ENCODE data around the gene CEMIP2. TPM values are rescaled to one million over a fixed set of nuclear protein-coding genes. Genes with fewer than 3 reads are reported as not detected.
"Not testable (repeated sequence)": the region's sequence is repeated elsewhere in the genome, so short reads cannot be mapped to it uniquely, and the experiment has no call there.

CEMIP2 gene
- total RNA-seq, 1 donor from 2014 or later: 139 TPM

DNA sequence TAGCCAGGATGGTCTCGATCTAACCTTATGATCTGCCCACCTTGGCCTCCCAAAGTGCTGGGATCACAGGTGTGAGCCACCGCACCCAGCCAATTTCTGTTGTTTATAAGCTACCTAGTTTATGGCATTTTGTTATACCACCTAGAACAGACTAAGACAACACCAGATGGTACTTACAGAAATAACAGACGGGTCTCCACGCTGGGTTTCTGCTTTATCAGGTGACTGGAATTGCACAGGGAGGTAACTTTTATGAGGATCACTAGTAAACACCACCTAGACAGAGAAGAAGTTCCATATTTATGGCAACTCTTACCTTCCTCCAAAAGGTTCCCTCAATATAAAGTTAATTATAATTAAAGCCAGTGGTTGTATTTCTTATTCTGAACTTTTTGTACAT is 74.0 kb downstream of the CEMIP2 start:
- no peak overlapping the region for H3K4me2 ChIP-seq (ENCODE audit: low read length)
- no peaks in the 10 kb centered on the region for H4K20me1 ChIP-seq (ENCODE audit: insufficient read depth, low read length)
- no peak for TF ChIP-seq EZH2 (IDR thresholded peaks at IDR 0.05; ENCODE audit: insufficient read depth, low read length)
- TF ChIP-seq, protein P1, sequence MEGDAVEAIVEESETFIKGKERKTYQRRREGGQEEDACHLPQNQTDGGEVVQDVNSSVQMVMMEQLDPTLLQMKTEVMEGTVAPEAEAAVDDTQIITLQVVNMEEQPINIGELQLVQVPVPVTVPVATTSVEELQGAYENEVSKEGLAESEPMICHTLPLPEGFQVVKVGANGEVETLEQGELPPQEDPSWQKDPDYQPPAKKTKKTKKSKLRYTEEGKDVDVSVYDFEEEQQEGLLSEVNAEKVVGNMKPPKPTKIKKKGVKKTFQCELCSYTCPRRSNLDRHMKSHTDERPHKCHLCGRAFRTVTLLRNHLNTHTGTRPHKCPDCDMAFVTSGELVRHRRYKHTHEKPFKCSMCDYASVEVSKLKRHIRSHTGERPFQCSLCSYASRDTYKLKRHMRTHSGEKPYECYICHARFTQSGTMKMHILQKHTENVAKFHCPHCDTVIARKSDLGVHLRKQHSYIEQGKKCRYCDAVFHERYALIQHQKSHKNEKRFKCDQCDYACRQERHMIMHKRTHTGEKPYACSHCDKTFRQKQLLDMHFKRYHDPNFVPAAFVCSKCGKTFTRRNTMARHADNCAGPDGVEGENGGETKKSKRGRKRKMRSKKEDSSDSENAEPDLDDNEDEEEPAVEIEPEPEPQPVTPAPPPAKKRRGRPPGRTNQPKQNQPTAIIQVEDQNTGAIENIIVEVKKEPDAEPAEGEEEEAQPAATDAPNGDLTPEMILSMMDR (IDR thresholded peaks at IDR 0.05; ENCODE audit: insufficient read depth, low read depth, low read length): no peak
- H3K36me3 Mint-ChIP-seq (ENCODE audit: low read depth, unreplicated experiment): peaks cover 13% of the 10 kb centered on the region
- H3K4me3 ChIP-seq (ENCODE audit: insufficient read depth, low read depth, low read length): no peak overlapping the region
- no peaks in the 10 kb centered on the region for H3K9me3 ChIP-seq (ENCODE audit: insufficient read depth, low read depth, low read length)
- peaks cover 9% of the 10 kb centered on the region for H3K4me1 Mint-ChIP-seq (ENCODE audit: low read depth, unreplicated experiment)
- H3K27ac Mint-ChIP-seq (ENCODE audit: unreplicated experiment): no peak overlapping the region
- no peak for FAIRE-seq
- no peak overlapping the region for H3K9ac ChIP-seq (ENCODE audit: low read length)
- no peaks in the 10 kb centered on the region for H3K79me2 ChIP-seq (ENCODE audit: insufficient read depth, low read length)
- H3K27me3 ChIP-seq (ENCODE audit: insufficient read depth, low read length): no peaks in the 10 kb centered on the region
- no peak for DNase-seq (ENCODE audit: low read depth)
- no peaks in the 10 kb centered on the region for H3K4me1 ChIP-seq (ENCODE audit: insufficient read depth, low read length)
- no peak overlapping the region for H2AFZ ChIP-seq (ENCODE audit: low read depth, low read length)
- peaks cover 37% of the 10 kb centered on the region for H3K36me3 ChIP-seq (ENCODE audit: insufficient read depth, low read length)
- no peak overlapping the region for H3K27ac ChIP-seq (ENCODE audit: low read depth, low read length)
- no peaks in the 10 kb centered on the region for H3K9me3 Mint-ChIP-seq (ENCODE audit: unreplicated experiment)
- H3K27me3 Mint-ChIP-seq (ENCODE audit: low read depth, unreplicated experiment): no peaks in the 10 kb centered on the region
- H3K4me3 Mint-ChIP-seq (ENCODE audit: unreplicated experiment): no peak overlapping the region

DNA sequence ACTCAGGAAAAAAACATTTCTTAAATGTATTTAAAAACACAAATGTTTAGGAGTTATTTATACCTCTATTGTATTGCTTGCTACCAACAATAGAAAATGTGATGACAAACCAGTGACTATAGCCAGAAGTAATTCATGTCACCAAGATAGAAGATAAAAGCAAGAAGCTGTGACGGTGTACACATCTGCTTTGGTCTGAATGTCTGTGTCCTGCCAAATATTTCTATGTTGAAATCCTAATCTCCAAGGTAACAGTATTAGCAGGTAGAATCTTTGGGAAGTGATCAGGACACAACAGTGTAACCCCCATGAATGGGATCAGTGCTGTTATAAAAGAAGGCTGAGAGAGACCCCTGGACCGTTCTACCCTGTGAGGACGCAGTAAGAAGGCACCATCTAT is 74.7 kb downstream of the CEMIP2 start:
- peaks cover 39% of the 10 kb centered on the region for H3K36me3 ChIP-seq (ENCODE audit: insufficient read depth, low read length)

DNA sequence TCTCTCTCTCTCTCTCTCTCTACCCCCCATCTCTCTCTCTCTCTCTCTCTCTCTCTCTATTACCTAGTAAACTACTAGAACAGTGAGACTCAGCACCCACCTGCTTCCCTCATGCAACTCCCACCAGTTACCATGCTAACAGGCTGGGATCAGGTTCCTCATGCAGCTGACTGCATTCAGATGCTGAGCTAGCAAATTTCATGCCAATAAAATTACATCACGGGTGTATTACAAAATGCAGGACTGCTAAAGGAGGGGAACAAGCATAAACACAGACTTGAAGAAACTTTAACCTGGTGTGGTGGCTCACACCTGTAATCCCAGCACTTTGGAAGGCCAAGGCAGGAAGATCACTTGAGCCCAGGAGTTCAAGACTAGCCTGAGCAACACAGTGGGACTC is 76.0 kb downstream of the CEMIP2 start:
- no peak overlapping the region for H3K27ac Mint-ChIP-seq (ENCODE audit: unreplicated experiment)
- no peak for FAIRE-seq
- H4K20me1 ChIP-seq (ENCODE audit: insufficient read depth, low read length): no peaks in the 10 kb centered on the region
- no peak overlapping the region for H3K4me3 Mint-ChIP-seq (ENCODE audit: unreplicated experiment)
- H2AFZ ChIP-seq (ENCODE audit: low read depth, low read length): no peak overlapping the region
- H3K27me3 Mint-ChIP-seq (ENCODE audit: low read depth, unreplicated experiment): no peaks in the 10 kb centered on the region
- H3K79me2 ChIP-seq (ENCODE audit: insufficient read depth, low read length): no peaks in the 10 kb centered on the region
- no peaks in the 10 kb centered on the region for H3K9me3 ChIP-seq (ENCODE audit: insufficient read depth, low read depth, low read length)
- no peak overlapping the region for H3K27ac ChIP-seq (ENCODE audit: low read depth, low read length)
- no peak overlapping the region for H3K9ac ChIP-seq (ENCODE audit: low read length)
- no peaks in the 10 kb centered on the region for H3K4me1 ChIP-seq (ENCODE audit: insufficient read depth, low read length)
- no peak for DNase-seq (ENCODE audit: low read depth)
- H3K4me2 ChIP-seq (ENCODE audit: low read length): no peak overlapping the region
- H3K9me3 Mint-ChIP-seq (ENCODE audit: unreplicated experiment): no peaks in the 10 kb centered on the region
- H3K27me3 ChIP-seq (ENCODE audit: insufficient read depth, low read length): no peaks in the 10 kb centered on the region
- H3K36me3 ChIP-seq (ENCODE audit: insufficient read depth, low read length): peaks cover 33% of the 10 kb centered on the region
- peaks cover 17% of the 10 kb centered on the region for H3K36me3 Mint-ChIP-seq (ENCODE audit: low read depth, unreplicated experiment)
- H3K4me1 Mint-ChIP-seq (ENCODE audit: low read depth, unreplicated experiment): peaks cover 9% of the 10 kb centered on the region
- TF ChIP-seq, protein P1 (IDR thresholded peaks at IDR 0.05; ENCODE audit: insufficient read depth, low read depth, low read length): no peak
- no peak for TF ChIP-seq EZH2 (IDR thresholded peaks at IDR 0.05; ENCODE audit: insufficient read depth, low read length)
- H3K4me3 ChIP-seq (ENCODE audit: insufficient read depth, low read depth, low read length): no peak overlapping the region

More for the DNA sequence above, 74.7 kb downstream of the CEMIP2 start:
- FAIRE-seq (no peak), DNase-seq (ENCODE audit: low read depth) (no peak)
- H3K27me3 Mint-ChIP-seq (ENCODE audit: low read depth, unreplicated experiment): no peaks in the 10 kb centered on the region
- Histone ChIP-seq H3K79me2 (ENCODE audit: insufficient read depth, low read length) (no peaks in the 10 kb centered on the region), H2AFZ (ENCODE audit: low read depth, low read length) (no peak overlapping the region), H3K27ac (ENCODE audit: low read depth, low read length) (no peak overlapping the region), H3K4me1 (ENCODE audit: insufficient read depth, low read length) (no peaks in the 10 kb centered on the region), H3K9me3 (ENCODE audit: insufficient read depth, low read depth, low read length) (no peaks in the 10 kb centered on the region), H3K4me2 (ENCODE audit: low read length) (no peak overlapping the region), H4K20me1 (ENCODE audit: insufficient read depth, low read length) (no peaks in the 10 kb centered on the region), H3K27me3 (ENCODE audit: insufficient read depth, low read length) (no peaks in the 10 kb centered on the region), H3K4me3 (ENCODE audit: insufficient read depth, low read depth, low read length) (no peak overlapping the region), H3K9ac (ENCODE audit: low read length) (no peak overlapping the region)
- TF ChIP-seq, protein P1 (IDR thresholded peaks at IDR 0.05; ENCODE audit: insufficient read depth, low read depth, low read length): no peak
- TF ChIP-seq EZH2 (IDR thresholded peaks at IDR 0.05; ENCODE audit: insufficient read depth, low read length): no peak
- peaks cover 17% of the 10 kb centered on the region for H3K36me3 Mint-ChIP-seq (ENCODE audit: low read depth, unreplicated experiment)
- H3K27ac Mint-ChIP-seq (ENCODE audit: unreplicated experiment): no peak overlapping the region
- H3K4me3 Mint-ChIP-seq (ENCODE audit: unreplicated experiment): no peak overlapping the region
- H3K4me1 Mint-ChIP-seq (ENCODE audit: low read depth, unreplicated experiment): peaks cover 9% of the 10 kb centered on the region
- no peaks in the 10 kb centered on the region for H3K9me3 Mint-ChIP-seq (ENCODE audit: unreplicated experiment)

DNA sequence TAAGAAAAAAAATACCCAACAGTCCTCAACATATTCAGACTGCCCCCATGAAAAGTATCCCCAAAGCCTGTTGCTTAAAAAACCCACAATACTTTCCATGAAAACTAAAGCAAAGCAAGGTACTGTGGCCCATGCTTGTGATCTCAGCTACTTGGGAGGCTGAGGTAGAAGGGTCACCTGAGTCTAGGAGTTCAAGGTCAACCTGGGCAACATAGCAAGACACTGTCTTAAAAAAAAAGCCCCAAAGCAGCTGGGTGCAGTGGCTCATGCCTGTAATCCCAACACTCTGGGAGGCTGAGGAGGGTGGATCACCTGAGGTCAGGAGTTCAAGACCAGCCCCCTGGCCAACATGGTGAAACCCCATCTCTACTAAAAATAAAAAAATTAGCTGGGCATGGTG is 76.7 kb downstream of the CEMIP2 start:
- H3K4me1 ChIP-seq (ENCODE audit: insufficient read depth, low read length); H3K27me3 ChIP-seq (ENCODE audit: insufficient read depth, low read length); H3K9me3 Mint-ChIP-seq (ENCODE audit: unreplicated experiment); H3K4me2 ChIP-seq (ENCODE audit: low read length); H3K9ac ChIP-seq (ENCODE audit: low read length); H3K27me3 Mint-ChIP-seq (ENCODE audit: low read depth, unreplicated experiment); H2AFZ ChIP-seq (ENCODE audit: low read depth, low read length); H4K20me1 ChIP-seq (ENCODE audit: insufficient read depth, low read length); H3K4me3 Mint-ChIP-seq (ENCODE audit: unreplicated experiment); FAIRE-seq; H3K4me1 Mint-ChIP-seq (ENCODE audit: low read depth, unreplicated experiment); H3K9me3 ChIP-seq (ENCODE audit: insufficient read depth, low read depth, low read length); H3K27ac ChIP-seq (ENCODE audit: low read depth, low read length); H3K4me3 ChIP-seq (ENCODE audit: insufficient read depth, low read depth, low read length); DNase-seq (ENCODE audit: low read depth); H3K27ac Mint-ChIP-seq (ENCODE audit: unreplicated experiment); H3K79me2 ChIP-seq (ENCODE audit: insufficient read depth, low read length): not testable (repeated sequence)
- peaks cover 32% of the 10 kb centered on the region for H3K36me3 ChIP-seq (ENCODE audit: insufficient read depth, low read length)
- H3K36me3 Mint-ChIP-seq (ENCODE audit: low read depth, unreplicated experiment): peaks cover 17% of the 10 kb centered on the region

All from astrocyte (in vitro differentiated cells and primary cell).